ENCODE measurements around the gene TPRA1.
"Not testable (repeated sequence)": the region's sequence is repeated elsewhere in the genome, so short reads cannot be mapped to it uniquely, and the experiment has no call there.

Gene TPRA1

GRCh38 chr3:127616836-127617605, 26.5 kb upstream of the TPRA1 start:
- DNase-seq (ENCODE audit: low read depth), result no peak

DNA sequence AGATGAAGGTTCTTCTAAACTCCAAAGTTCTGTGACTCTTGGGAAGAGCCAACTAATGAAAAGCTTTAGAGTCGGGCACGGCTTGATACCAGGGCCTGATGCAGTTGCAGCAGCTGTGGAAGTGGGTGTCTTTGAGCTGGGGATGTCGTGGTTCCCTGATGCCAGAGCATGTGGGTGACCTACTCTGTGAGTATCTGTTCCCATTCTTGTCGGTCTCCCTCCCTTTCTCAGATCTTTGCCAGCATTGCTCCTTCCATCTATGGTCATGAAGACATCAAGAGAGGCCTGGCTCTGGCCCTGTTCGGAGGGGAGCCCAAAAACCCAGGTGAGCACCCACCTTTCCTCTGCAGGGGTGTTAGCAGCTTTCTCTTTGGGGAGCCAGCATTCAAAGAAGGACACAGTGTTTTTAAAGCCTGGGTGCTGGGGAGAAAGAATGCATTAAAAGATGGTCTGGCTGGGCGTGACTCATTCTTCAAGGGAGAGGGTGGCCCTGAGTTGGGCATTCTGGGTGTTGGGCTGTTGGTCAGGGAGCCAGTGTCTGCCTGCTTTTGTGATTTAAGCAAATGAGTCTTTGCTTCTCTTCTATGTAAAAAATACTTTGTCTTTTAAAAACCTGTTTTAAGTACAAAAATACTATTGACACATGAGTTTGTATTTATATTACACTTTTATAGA, 25.2 kb upstream of the TPRA1 start:
- no peak for DNase-seq (ENCODE audit: low read depth)

DNA sequence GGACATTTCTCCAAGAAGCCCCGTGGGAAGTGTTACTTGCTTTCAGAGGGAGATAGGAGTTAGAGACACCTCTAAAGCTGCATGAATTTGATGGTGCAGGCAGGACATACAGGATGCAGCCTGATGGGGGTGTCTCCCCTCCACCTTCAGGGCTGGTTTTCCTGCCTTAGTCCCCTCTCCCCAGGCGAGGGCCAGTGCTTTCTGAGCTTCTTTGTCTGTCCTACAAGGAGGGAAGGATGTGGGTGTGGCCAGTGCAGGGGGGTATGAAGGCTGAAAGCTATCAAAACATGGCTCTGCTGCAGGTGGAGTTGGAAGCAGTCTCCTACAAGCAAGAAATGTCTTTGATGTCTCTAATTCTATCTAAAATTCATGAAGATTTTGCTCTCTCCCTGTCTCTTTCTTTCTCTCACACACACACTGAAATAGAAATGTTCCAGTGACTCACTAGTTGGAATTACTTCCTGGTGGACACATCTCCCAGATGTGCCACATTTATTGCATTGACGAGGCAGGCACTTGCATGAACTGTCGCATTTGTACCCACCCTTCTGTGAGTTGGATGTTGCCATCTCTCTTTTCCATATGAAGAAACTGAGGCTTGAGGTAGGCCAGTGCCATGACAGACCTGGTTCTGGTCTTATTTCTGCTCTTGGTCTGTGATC, 24.5 kb upstream of the TPRA1 start:
- no peak for DNase-seq (ENCODE audit: low read depth)

- DNase-seq (ENCODE audit: low read depth), result no peak
These were observed 22.9 kb upstream of the TPRA1 start for GRCh38 chr3:127613406-127613805.

DNA sequence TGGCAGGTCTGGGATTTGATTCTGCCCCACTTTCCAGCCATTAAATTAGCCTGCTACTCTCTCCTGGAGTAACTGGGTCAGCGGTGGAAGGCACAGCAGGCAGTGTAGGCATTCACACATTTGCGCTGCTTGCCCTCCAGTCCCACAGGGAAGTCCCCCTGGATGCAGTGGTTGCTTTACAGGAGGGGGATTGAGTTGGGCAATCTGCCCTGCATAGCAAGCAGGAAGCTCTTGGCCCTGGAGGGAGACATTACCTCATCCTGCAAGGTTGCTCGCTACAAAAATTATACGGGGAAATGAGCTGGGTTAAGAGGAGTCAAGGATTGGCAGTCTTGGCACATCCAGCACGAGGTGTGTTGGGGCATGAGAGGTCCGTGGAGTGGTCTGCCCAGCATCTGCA, 22.4 kb upstream of the TPRA1 start:
- DNase-seq (ENCODE audit: low read depth), result no peak

- DNase-seq (ENCODE audit: low read depth), result no peak
These were observed 20.7 kb upstream of the TPRA1 start for GRCh38 chr3:127611251-127611650.

DNA sequence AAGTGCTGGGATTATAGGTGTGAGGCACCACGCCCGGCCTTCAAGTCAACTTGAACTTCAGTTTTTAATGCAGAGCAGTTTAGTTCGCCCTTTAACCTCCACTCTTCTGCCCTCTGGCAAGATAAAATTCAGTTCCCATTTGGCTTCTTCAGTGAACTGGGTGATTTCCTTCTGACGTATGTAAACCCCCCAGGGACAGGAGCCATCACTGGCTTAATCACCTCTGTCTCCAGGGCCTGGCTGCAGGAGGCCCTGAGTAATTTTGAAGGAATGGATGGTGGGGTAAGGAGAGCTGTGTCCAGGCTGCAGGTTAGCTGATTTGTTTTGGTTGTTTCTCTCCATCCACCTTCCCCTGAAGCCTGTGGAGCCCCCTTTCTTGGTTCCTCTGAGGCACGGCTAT, 19.6 kb upstream of the TPRA1 start:
- no peak for DNase-seq (ENCODE audit: low read depth)

GRCh38 chr3:127608362-127608718, 17.8 kb upstream of the TPRA1 start:
- no peak for DNase-seq (ENCODE audit: low read depth)

DNA sequence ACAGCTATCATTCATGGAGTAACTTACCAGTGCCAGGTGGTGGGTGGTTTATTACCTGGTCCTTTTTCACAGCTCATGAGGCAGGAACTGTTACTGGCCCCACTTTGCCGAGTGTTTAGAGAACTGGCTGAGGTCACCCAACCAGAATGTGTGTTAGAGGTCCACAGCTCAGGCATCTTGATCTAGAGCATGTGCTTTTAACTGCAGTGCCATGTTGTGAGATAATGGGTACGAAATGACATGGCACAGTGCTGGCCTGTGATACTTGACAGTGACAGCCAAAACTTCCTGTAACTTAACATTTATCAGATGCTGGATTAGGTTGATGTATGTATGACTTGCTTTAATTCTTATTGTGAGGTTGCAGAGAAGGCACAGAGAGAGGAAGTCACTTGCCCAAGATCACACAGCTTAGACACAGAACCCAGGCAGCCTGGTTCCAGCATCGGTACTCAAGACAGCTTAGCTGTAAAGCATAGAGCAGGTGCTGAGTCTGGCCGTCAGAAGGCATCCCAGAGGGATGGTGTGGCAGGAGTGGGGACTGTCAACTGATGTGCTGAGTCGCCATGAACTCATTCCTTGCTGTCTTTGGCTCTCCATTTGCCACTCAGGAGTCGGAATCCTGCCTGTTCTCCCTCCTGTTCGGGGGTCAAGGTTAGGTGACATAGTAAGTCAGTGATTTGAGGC, 17.3 kb upstream of the TPRA1 start:
- DNase-seq (ENCODE audit: low read depth), result no peak

DNA sequence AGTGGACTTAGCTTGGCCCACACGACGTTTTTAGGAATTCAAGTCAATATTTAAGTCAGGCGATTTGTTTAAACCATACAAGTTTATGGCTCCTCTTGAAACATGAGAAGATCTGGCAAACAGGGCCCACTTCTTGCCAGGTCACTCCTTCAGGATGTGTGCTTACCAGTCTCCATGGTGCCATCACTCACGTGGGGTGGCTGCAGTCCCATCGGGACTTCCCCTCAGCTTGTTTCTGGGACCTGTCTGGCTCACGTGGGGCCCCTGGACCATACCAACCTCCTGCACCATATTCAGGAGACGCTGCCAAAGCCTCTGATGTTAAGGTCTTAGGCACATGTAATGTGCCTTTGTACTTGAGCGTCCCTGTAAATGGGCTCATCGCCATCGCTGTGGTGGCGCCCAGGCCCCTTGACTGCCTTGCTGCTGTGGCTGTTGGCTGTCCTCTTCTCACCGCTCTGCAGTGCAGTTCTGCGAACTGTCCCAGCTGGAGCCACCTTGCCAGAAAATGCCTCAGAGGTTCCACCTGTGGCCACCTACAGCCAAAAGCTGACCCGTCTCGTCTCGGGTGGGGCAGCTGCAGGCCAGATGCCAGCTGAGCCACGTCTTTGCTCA, 16.6 kb upstream of the TPRA1 start:
- DNase-seq (ENCODE audit: low read depth), result no peak

DNA sequence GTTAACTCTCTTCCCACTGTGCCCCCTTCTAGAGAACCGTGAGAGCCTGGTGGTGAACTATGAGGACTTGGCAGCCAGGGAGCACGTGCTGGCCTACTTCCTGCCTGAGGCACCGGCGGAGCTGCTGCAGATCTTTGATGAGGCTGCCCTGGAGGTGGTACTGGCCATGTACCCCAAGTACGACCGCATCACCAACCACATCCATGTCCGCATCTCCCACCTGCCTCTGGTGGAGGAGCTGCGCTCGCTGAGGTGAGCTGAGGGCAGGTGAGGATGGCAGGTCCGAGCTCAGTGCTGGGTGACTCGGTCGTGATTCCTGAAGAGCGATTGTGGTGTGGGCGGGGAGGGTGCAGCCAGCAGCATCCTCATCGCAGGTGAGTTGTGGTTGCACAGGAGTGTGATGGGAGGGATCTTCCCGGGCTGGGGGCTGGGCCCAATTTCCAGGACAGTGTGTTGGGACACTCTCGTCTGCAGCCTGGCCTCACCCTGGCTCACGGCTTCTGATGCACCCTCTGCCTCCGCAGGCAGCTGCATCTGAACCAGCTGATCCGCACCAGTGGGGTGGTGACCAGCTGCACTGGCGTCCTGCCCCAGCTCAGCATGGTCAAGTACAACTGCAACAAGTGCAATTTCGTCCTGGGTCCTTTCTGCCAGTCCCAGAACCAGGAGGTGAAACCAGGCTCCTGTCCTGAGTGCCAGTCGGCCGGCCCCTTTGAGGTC, 15.7 kb upstream of the TPRA1 start:
- DNase-seq (ENCODE audit: low read depth), result no peak

DNA sequence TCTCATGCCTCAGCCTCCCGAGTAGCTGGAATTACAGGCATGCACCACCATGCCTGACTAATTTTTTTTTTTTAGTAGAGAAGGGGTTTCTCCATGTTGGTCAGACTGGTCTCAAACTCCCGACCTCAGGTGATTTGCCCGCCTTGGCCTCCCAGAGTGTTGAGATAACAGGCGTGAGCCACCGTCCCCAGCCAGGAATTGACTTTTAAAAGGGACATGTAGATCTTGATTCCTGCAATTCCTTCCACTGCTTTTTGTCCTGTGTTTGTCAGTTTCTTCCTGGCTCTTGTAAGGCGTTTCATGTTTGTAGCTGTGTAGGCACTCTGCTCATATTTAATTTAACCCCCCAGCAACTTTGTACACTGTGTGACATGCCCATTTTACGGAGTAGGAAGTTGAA, 15.0 kb upstream of the TPRA1 start:
- DNase-seq (ENCODE audit: low read depth), result not testable (repeated sequence)

- no peak for DNase-seq (ENCODE audit: low read depth)
These were observed 14.1 kb upstream of the TPRA1 start for GRCh38 chr3:127604546-127605165.

DNA sequence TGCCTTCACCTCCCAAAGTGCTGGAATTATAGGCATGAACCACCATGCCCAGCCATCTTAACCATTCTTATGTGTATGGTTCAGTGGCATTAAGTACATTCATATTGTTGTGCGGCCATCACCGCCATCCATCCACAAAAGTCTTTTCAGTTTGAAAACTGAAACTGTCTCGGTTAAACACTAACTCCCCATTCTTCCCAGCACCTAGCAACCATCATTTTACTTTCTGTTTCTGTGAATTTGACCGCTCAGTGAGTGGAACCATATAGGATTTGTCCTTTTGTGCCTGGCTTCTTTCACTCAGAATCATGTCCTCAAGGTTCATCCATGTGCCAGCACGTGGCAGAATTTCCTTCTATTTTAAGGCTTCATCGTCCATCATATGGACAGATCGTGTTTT, 13.5 kb upstream of the TPRA1 start:
- no peak for DNase-seq (ENCODE audit: low read depth)

DNA sequence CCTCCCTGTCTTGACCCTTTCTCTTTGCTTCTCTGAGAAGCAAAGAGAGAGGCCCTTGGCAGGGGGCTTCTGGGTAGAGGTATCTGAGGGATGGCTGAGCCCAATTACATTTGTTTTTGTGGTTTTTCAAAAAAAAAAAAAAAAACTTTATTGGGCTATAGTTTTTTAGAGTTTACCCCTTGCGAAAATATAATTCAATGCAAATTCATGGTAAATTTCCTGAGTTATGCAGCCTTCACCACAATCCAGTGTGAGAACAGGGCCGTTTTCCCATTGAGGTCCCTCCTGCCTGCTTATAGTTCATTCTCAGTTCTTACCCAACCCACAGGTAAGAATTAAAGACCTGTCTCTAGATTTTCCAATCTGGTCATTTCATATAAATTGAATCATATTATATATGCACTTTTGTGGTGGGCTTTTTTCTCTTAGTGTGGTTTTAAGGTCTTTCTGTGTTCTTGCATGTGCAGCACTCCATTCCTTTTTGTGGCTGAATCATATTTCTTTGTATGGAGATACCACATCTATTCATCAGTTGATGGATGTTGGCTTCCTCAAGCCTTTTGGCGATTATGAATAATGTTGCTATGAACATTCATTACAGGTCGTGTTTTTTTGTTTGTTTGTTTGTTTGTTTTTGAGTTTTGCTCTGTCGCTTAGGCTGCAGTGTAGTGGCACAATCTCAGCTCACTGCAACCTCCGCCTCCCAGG, 10.4 kb upstream of the TPRA1 start:
- DNase-seq (ENCODE audit: low read depth), result no peak

- no peak for DNase-seq (ENCODE audit: low read depth)
These were observed 8.5 kb upstream of the TPRA1 start for GRCh38 chr3:127598841-127599570.

- no peak for DNase-seq (ENCODE audit: low read depth)
These were observed 6.7 kb upstream of the TPRA1 start for GRCh38 chr3:127597020-127597771.

- DNase-seq (ENCODE audit: low read depth), result no peak
These were observed 4.8 kb upstream of the TPRA1 start for GRCh38 chr3:127595303-127595702.

DNA sequence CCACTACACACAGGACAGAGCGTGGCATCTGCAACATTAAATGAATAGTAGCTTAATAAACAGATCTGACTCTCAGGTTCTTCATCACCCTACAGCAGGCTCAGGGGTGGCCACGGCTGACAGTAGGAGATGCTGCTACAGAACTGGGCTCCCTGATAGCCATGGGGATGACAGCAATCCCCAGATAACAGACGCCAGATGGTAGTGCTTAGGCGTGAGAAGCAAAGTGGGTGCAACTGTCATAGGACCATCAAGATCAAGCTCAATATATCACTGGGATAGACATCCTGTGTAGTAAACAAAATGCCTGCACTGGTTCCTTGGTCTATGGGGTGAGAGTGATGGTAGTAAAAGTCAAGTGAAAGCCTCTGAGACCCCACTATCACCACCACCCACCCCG, 2.6 kb upstream of the TPRA1 start:
- DNase-seq (ENCODE audit: low read depth), result no peak
